Measurements from ENCODE around the gene PCGF1.

The PCGF1 gene

GRCh38 chr2:74536166-74536950, 28.9 kb upstream of the PCGF1 start:
- no peak for DNase-seq

GRCh38 chr2:74535440-74535965, 28.0 kb upstream of the PCGF1 start:
- no peak for DNase-seq

GRCh38 chr2:74534411-74534810, 26.9 kb upstream of the PCGF1 start:
- DNase-seq = no peak

- no peak for DNase-seq
These were observed 26.0 kb upstream of the PCGF1 start for GRCh38 chr2:74533464-74533863.

GRCh38 chr2:74532222-74532621, 24.7 kb upstream of the PCGF1 start:
- peak; percentile 69 for DNase-seq

GRCh38 chr2:74531666-74532065, 24.2 kb upstream of the PCGF1 start:
- DNase-seq = no peak

GRCh38 chr2:74530239-74531187, 23.0 kb upstream of the PCGF1 start:
- peak; percentile 79 for DNase-seq

- peak; percentile 100 for DNase-seq
These were observed 22.1 kb upstream of the PCGF1 start, which contains the start of the genes AUP1 and HTRA2 for GRCh38 chr2:74529357-74530238. AUP1 (minus strand) TSS chr2:74529706; CDS start chr2:74529629, 77 bp downstream. HTRA2 (plus strand) TSS chr2:74529933; CDS start chr2:74530007, 74 bp downstream.

- DNase-seq = no peak
These were observed 21.3 kb upstream of the PCGF1 start for GRCh38 chr2:74528600-74529356.

- no peak for DNase-seq
These were observed 20.2 kb upstream of the PCGF1 start for GRCh38 chr2:74527741-74528140.

GRCh38 chr2:74526649-74527230, 19.2 kb upstream of the PCGF1 start:
- DNase-seq = no peak

GRCh38 chr2:74525717-74526648, 18.5 kb upstream of the PCGF1 start, which contains the start of gene DQX1:
DQX1 (minus strand) TSS chr2:74526231; CDS start chr2:74525729, 502 bp downstream.
- peak; percentile 65 for DNase-seq

- no peak for DNase-seq
These were observed 17.6 kb upstream of the PCGF1 start for GRCh38 chr2:74524955-74525716.

GRCh38 chr2:74524005-74524404, 16.5 kb upstream of the PCGF1 start:
- no peak for DNase-seq

GRCh38 chr2:74522516-74522915, 15.0 kb upstream of the PCGF1 start:
- DNase-seq = no peak

GRCh38 chr2:74516650-74517049, 9.2 kb upstream of the PCGF1 start:
- no peak for DNase-seq

GRCh38 chr2:74515981-74516633, 8.6 kb upstream of the PCGF1 start:
- DNase-seq = peak; percentile 87

GRCh38 chr2:74515271-74515980, 7.9 kb upstream of the PCGF1 start:
- peak; percentile 80 for DNase-seq
